ENCODE data around the gene MOCS3. TPM values are rescaled to one million over a fixed set of nuclear protein-coding genes. Genes with fewer than 3 reads are reported as not detected.

Gene MOCS3
- total and polyA plus RNA-seq, 2 of the 13 experiments (the other 11 are each of a cell fraction or from before 2014, with no cell fraction given): 3.7 to 8.4 TPM

DNA sequence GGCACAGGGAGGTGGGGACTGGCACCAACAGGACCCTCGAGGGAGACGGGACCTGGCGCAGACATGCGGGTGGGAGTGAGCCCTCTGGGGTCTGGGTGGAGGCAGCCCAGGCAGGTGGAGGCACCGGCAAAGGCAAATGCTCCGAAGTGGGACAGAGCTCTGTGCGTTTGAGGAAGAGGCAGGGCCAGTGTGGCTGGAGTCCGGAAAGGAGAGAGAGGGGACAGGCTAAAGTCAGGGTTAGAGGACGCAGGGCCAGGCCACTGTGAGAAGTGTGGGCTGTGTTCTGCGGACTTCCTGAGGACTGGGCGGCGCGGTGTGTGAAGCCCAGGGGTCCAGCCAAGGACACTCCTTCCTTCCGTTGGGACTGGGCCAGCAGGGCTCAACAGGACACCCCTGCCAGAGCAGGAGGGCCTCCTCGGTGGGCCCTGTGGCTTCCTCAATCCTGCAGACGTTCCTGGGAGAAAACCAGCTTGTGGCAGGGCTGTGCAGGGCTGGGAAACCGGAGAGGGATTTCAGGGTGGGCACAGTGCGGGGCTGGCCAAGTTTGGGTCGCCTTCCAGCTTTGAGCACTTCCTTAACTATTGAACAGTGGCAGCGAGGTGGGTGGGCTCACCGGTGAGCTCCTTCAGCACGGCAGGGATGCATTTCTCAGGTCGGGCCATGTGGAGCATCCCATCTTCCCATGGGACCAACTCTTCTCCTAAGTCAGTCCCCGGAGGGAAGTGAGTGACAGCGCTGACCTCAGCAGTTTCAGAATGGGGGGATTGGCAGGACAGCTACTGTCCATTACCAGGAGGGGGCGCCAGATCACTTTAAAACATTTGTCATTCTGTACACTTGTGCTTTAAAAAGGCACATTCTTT lies 22.5 kb downstream of the MOCS3 start (continued):
- TF ChIP-seq, protein P1, sequence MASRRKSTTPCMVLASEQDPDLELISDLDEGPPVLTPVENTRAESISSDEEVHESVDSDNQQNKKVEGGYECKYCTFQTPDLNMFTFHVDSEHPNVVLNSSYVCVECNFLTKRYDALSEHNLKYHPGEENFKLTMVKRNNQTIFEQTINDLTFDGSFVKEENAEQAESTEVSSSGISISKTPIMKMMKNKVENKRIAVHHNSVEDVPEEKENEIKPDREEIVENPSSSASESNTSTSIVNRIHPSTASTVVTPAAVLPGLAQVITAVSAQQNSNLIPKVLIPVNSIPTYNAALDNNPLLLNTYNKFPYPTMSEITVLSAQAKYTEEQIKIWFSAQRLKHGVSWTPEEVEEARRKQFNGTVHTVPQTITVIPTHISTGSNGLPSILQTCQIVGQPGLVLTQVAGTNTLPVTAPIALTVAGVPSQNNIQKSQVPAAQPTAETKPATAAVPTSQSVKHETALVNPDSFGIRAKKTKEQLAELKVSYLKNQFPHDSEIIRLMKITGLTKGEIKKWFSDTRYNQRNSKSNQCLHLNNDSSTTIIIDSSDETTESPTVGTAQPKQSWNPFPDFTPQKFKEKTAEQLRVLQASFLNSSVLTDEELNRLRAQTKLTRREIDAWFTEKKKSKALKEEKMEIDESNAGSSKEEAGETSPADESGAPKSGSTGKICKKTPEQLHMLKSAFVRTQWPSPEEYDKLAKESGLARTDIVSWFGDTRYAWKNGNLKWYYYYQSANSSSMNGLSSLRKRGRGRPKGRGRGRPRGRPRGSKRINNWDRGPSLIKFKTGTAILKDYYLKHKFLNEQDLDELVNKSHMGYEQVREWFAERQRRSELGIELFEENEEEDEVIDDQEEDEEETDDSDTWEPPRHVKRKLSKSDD (CRISPR knock-in tag; IDR thresholded peaks at IDR 0.05; ENCODE audit: low read depth): no peak
- TF ChIP-seq HHEX (CRISPR knock-in tag; IDR thresholded peaks at IDR 0.05): 0 out of 2 replicates have a peak, but pooled peaks have one; percentile 13
- TF ChIP-seq, protein P2, sequence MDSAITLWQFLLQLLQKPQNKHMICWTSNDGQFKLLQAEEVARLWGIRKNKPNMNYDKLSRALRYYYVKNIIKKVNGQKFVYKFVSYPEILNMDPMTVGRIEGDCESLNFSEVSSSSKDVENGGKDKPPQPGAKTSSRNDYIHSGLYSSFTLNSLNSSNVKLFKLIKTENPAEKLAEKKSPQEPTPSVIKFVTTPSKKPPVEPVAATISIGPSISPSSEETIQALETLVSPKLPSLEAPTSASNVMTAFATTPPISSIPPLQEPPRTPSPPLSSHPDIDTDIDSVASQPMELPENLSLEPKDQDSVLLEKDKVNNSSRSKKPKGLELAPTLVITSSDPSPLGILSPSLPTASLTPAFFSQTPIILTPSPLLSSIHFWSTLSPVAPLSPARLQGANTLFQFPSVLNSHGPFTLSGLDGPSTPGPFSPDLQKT (CRISPR knock-in tag; IDR thresholded peaks at IDR 0.05; ENCODE audit: borderline replicate concordance): no peak
- TF ChIP-seq ZNF556 (CRISPR knock-in tag; IDR thresholded peaks at IDR 0.05; ENCODE audit: borderline replicate concordance): no peak
- TF ChIP-seq, protein P3, sequence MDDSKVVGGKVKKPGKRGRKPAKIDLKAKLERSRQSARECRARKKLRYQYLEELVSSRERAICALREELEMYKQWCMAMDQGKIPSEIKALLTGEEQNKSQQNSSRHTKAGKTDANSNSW (CRISPR knock-in tag; IDR thresholded peaks at IDR 0.05; ENCODE audit: borderline replicate concordance): no peak
- TF ChIP-seq GABPB1 (CRISPR knock-in tag; IDR thresholded peaks at IDR 0.05): peak; percentile 14; the same call in 1 of the 2 replicates
- no peak for TF ChIP-seq ETV5 (CRISPR knock-in tag; IDR thresholded peaks at IDR 0.05; ENCODE audit: borderline replicate concordance)
- peak; percentile 30; the same call in 1 of the 2 replicates for TF ChIP-seq RAD21 (CRISPR knock-in tag; IDR thresholded peaks at IDR 0.05)
- no peak for TF ChIP-seq HOXA7 (CRISPR knock-in tag; IDR thresholded peaks at IDR 0.05)
- no peak for TF ChIP-seq ZNF792 (CRISPR knock-in tag; IDR thresholded peaks at IDR 0.05)
- no peak for TF ChIP-seq ZNF546 (CRISPR knock-in tag; conservative IDR thresholded peaks at IDR 0.05)
- TF ChIP-seq ZNF883 (CRISPR knock-in tag; IDR thresholded peaks at IDR 0.05; ENCODE audit: not compliant biosample characterization): peak; percentile 43
- TF ChIP-seq, protein P4, sequence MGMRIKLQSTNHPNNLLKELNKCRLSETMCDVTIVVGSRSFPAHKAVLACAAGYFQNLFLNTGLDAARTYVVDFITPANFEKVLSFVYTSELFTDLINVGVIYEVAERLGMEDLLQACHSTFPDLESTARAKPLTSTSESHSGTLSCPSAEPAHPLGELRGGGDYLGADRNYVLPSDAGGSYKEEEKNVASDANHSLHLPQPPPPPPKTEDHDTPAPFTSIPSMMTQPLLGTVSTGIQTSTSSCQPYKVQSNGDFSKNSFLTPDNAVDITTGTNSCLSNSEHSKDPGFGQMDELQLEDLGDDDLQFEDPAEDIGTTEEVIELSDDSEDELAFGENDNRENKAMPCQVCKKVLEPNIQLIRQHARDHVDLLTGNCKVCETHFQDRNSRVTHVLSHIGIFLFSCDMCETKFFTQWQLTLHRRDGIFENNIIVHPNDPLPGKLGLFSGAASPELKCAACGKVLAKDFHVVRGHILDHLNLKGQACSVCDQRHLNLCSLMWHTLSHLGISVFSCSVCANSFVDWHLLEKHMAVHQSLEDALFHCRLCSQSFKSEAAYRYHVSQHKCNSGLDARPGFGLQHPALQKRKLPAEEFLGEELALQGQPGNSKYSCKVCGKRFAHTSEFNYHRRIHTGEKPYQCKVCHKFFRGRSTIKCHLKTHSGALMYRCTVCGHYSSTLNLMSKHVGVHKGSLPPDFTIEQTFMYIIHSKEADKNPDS (CRISPR knock-in tag; IDR thresholded peaks at IDR 0.05): peak; percentile 29; the same call in 1 of the 2 replicates
- no peak for TF ChIP-seq ZNF83 (CRISPR knock-in tag; IDR thresholded peaks at IDR 0.05; ENCODE audit: borderline replicate concordance)
- TF ChIP-seq THAP11 (CRISPR knock-in tag; IDR thresholded peaks at IDR 0.05): no peak
- 0 out of 2 replicates have a peak, but pooled peaks have one; percentile 25 for TF ChIP-seq MEIS1 (CRISPR knock-in tag; IDR thresholded peaks at IDR 0.05; ENCODE audit: borderline replicate concordance)
- no peak for TF ChIP-seq ESRRA (CRISPR knock-in tag; IDR thresholded peaks at IDR 0.05; ENCODE audit: low read depth)
- no peak for TF ChIP-seq SMAD9 (CRISPR knock-in tag; IDR thresholded peaks at IDR 0.05)
- TF ChIP-seq, protein P5, sequence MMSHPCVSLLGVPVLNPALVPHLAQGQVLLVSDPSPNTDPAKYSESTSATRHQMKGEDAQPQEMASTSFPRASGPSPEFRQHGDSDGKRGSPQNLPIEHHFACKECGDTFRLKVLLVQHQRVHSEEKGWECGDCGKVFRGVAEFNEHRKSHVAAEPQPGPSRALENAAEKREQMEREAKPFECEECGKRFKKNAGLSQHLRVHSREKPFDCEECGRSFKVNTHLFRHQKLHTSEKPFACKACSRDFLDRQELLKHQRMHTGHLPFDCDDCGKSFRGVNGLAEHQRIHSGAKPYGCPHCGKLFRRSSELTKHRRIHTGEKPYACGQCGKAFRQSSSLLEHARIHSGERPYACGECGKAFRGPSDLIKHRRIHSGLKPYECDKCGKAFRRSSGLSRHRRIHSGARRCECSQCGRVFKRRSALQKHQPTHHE (CRISPR knock-in tag; IDR thresholded peaks at IDR 0.05; ENCODE audit: borderline replicate concordance): no peak
- no peak for TF ChIP-seq ZNF720 (CRISPR knock-in tag; IDR thresholded peaks at IDR 0.05)

Data from HepG2 (cell line).